Right cardiac atrium (tissue), 5 donors: ENCODE measurements around the gene S100A3. TPM values are rescaled to one million over a fixed set of nuclear protein-coding genes. Genes with fewer than 3 reads are reported as not detected.

Experiments used
- ATAC-seq, 2 donors: fragments of 200-7000 bp; cut with Tn5 transposase; one replicate each; pipeline versions ENCODE4 v1.8.0 to v1.9.1; 2020; ENCODE audit warnings: moderate library complexity in 2 of 2, mild to moderate bottlenecking in 1 of 2
- DNase-seq, 3 donors: peaks; one replicate each; pipeline ENCODE4 v3.0.0-alpha.2; 2020
- H3K27ac ChIP-seq: one replicate; pipeline ENCODE4 v1.5.1; 2013; ENCODE audit warnings: mild to moderate bottlenecking, low read length, control low read depth, moderate library complexity
- H3K27me3 ChIP-seq: one replicate; pipeline ENCODE4 v1.6.1; 2013; ENCODE audit not compliant: control insufficient read depth, insufficient read depth
- H3K4me1 ChIP-seq: one replicate; pipeline ENCODE4 v1.6.1; 2013; ENCODE audit warnings: low read length; ENCODE audit not compliant: control insufficient read depth, insufficient read depth
- H3K4me3 ChIP-seq: one replicate; pipeline ENCODE4 v1.5.1; 2013; ENCODE audit warnings: low read length, control low read depth
- H3K9me3 ChIP-seq: one replicate; pipeline ENCODE4 v1.6.1; 2013; ENCODE audit warnings: low read length; ENCODE audit not compliant: control insufficient read depth
- WGBS: extraction: QIAGEN DNeasy Blood & Tissue Kit; methylation state at CpG from one replicate; pipeline ENCODE4 v1.1.7; 2013; 5-methylcytosine and 5-hydroxymethylcytosine counted together
- intact Hi-C, 4 donors: fragments of 100-400 bp; cut with DNase I; formaldehyde crosslinking; loops; one replicate each; pipeline versions ENCODE4 v1.11.0 to v1.14.0; 2022 to 2023
- polyA plus RNA-seq: library from polyadenylated mRNA; stranded (reverse); fragments of 200-250 nt; gene quantifications from one replicate; pipeline ENCODE4 v1.2.3, GENCODE V29; 2013
- total RNA-seq, 4 donors: library from RNA; stranded (reverse); fragmentation: NEBNext Ultra II Directional; extraction: Animal tissue kit (Norgen Biotek cat#: 25700); gene quantifications; one replicate each; pipeline ENCODE4 v1.2.1, GENCODE V29; 2021
- donor health status: healthy with polysubstance abuse.
- donor health status: DM: no; HTN: yes; CAD: no.
- donor health status: DM: no; HTN: no; CAD: no.
- donor health status: DM: no; HTN: yes; CAD: no; lungs with severe emphysema.
- donor health status: DM: yes; HTN: yes; CAD: no.

The S100A3 gene
- total and polyA plus RNA-seq, 5 donors, result 0.54 to 2.0 (median 1.3) TPM

DNA sequence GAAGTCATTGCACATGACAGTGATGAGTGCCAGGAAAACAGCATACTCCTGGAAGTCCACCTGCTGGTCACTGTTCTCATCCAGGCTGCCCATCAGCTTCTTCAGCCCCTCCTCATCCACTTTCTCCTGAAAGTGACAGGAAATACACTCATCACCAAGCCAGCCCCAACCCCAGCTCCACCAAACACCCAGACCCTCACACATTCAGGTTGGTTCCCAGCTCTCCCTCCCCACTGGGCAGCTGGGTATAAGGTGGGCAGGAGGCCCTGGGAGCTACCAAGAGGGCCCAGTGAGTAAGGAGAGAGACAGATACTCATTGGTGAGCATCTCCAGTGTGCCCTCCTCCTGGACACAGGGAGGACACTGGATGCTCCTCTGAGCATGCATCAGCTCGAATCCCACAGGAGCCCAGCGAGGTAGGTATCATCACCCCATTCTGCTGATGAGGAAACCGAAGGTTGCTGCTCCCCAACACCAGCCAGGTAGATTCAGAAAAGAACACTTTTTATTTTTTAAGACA is 12.5 kb upstream of the S100A3 start:
- intact Hi-C loops, result no loop called here
- H3K27ac ChIP-seq, result no peak overlapping the region

DNA sequence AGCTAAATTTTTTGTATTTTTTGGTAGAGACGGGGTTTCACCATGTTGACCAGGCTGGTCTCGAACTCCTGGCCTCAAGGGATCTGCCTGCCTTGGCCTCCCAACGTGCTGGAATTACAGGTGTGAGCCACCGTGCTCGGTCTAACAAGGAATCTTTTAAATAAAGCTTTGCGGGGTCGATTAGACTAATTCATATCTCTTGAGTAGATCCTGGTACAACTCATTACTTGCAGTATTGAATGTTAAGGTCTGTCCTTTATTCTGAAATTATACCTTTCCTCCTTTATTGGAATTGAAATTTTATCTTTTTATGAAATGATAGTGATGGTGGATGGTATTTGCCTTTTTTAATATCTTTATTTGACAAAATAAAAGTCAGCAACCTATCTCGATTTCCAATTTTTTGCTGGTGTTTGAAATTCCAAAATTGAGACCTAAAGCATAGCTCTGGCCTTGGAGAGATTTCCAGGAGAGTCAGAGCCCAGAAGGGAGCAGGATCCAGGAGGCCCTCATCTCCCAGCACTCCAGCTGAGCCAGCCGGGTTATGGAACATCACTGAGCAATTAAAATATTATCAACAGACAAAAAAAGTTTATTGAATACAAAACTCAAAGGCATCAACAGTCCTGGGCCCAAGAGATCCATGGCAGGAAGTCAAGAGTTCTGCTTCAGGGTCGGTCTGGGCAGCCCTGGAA is 11.9 kb upstream of the S100A3 start:
- Histone ChIP-seq H3K4me3 (no peak overlapping the region), H3K27me3 (no peaks in the 10 kb centered on the region), H3K4me1 (peaks cover 5% of the 10 kb centered on the region), H3K27ac (no peak overlapping the region), H3K9me3 (no peaks in the 10 kb centered on the region)
- intact Hi-C loops, result no loop called here
- no peak for ATAC-seq
- WGBS, result 84% methylated on average over 10 of the region's 10 CpGs
- DNase-seq, result no peak

More for the DNA sequence above, 12.5 kb upstream of the S100A3 start:
- ATAC-seq (no peak), DNase-seq (no peak)
- WGBS, result 97% methylated on average over 3 of the region's 3 CpGs
- Histone ChIP-seq H3K4me3 (no peak overlapping the region), H3K4me1 (peaks cover 10% of the 10 kb centered on the region), H3K9me3 (no peaks in the 10 kb centered on the region), H3K27me3 (no peaks in the 10 kb centered on the region)

- DNase-seq (no peak), ATAC-seq (no peak)
- no peaks in the 10 kb centered on the region for H3K9me3 ChIP-seq
- H3K27me3 ChIP-seq, result no peaks in the 10 kb centered on the region
- H3K4me1 ChIP-seq, result no peaks in the 10 kb centered on the region
- H3K4me3 ChIP-seq, result no peak overlapping the region
- H3K27ac ChIP-seq, result no peak overlapping the region
- 72% methylated on average over 2 of the region's 2 CpGs for WGBS
- intact Hi-C loops, result no loop called here
These were observed 11.2 kb upstream of the S100A3 start for GRCh38 chr1:153560241-153560640.

GRCh38 chr1:153557877-153558276 is 8.8 kb upstream of the S100A3 start:
- WGBS, result 92% methylated on average over 3 of the region's 3 CpGs
- H3K9me3 ChIP-seq, result no peaks in the 10 kb centered on the region
- DNase-seq, result no peak
- H3K27ac ChIP-seq, result no peak overlapping the region
- H3K4me3 ChIP-seq, result no peak overlapping the region
- intact Hi-C loops, result no loop called here
- no peak for ATAC-seq
- H3K4me1 ChIP-seq, result peaks cover 4% of the 10 kb centered on the region
- no peaks in the 10 kb centered on the region for H3K27me3 ChIP-seq

DNA sequence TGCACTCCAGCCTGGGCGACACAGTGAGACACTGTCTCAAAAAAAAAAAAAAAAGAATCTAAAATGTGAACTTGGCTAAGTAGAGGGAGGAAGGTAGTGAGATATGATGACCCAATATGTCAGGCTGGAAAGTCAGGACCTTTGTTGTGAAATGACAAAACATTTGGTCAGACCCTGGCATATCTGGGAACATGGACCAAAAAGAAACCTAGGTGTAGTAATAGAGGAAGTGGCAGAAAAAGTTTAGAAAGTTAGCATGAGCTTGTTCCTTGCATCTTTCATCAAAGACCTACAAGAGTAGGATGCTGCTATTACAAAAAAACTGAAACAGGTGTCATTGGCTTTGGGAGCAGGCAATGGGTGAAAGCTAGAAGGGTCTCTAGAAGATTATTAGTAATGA is 7.3 kb upstream of the S100A3 start:
- Histone ChIP-seq H3K27ac (no peak overlapping the region), H3K27me3 (no peaks in the 10 kb centered on the region), H3K9me3 (no peaks in the 10 kb centered on the region), H3K4me1 (peaks cover 4% of the 10 kb centered on the region), H3K4me3 (no peak overlapping the region)
- DNase-seq (no peak), ATAC-seq (no peak)
- intact Hi-C loops, result no loop called here
- WGBS, result 96% methylated on average over 1 of the region's 1 CpG

GRCh38 chr1:153553830-153554541 is 4.9 kb upstream of the S100A3 start:
- peaks cover 14% of the 10 kb centered on the region for H3K4me1 ChIP-seq
- ATAC-seq, result peak in 1 of 2 donors; percentile 42
- peak in 1 of 3 donors; percentile 64 for DNase-seq
- 35% methylated on average over 2 of the region's 2 CpGs for WGBS
- H3K9me3 ChIP-seq, result no peaks in the 10 kb centered on the region
- no peak overlapping the region for H3K4me3 ChIP-seq
- H3K27ac ChIP-seq, result peak overlapping the region; percentile 35
- intact Hi-C loops, result no loop called here
- H3K27me3 ChIP-seq, result no peaks in the 10 kb centered on the region

DNA sequence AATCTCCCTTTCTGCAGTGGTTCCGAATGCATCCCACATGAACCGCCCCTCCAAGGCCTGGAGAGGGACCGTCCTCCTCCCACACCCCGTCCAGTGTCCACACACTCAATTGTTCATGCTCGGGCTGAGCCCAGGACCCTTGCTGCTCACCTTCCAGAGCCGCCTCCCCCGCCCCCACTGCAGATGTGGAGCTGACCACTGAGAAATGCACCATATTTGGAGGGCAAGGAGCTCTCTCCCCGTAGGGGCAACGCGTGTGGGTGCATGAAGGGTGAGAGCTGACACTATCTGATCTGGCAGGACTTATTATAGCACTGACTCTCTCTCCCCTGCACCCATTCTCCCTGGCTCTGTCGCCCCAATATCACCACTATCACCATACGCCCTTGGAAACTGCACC is 4.0 kb upstream of the S100A3 start:
- Histone ChIP-seq H3K4me3 (no peak overlapping the region), H3K27me3 (no peaks in the 10 kb centered on the region), H3K9me3 (no peaks in the 10 kb centered on the region), H3K4me1 (peaks cover 14% of the 10 kb centered on the region), H3K27ac (no peak overlapping the region)
- WGBS, result 90% methylated on average over 12 of the region's 12 CpGs
- ATAC-seq, result no peak
- peak in 1 of 3 donors; percentile 38 for DNase-seq
- intact Hi-C loops, result no loop called here

DNA sequence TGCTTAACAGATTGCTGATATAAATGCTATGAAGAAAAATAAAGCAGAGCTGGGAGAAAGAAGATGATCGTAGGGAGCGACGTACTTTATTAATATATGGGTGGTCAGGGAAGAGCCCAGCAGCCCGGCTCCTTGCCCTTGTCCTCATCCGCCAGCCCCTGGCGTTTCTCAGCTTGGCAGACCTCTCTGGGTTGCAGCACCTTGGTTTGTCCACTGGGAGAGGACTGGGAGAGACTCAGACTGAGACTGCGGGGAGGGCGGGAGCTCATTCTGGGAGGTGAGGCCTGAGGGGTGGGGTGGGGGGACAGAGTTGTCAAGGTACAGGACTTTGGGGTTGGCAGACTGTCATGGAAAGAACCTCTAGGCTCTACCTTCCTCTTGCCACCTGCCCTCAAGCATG is 3.3 kb upstream of the S100A3 start:
- DNase-seq (peak in 1 of 3 donors; percentile 40), ATAC-seq (no peak)
- peaks cover 14% of the 10 kb centered on the region for H3K4me1 ChIP-seq
- WGBS, result 93% methylated on average over 8 of the region's 8 CpGs
- H3K27ac ChIP-seq, result no peak overlapping the region
- H3K4me3 ChIP-seq, result no peak overlapping the region
- no peaks in the 10 kb centered on the region for H3K9me3 ChIP-seq
- intact Hi-C loops, result no loop called here
- H3K27me3 ChIP-seq, result no peaks in the 10 kb centered on the region

GRCh38 chr1:153550827-153551500 is 1.9 kb upstream of the S100A3 start:
- Histone ChIP-seq H3K27ac (no peak overlapping the region), H3K4me3 (no peak overlapping the region), H3K9me3 (no peaks in the 10 kb centered on the region), H3K4me1 (peaks cover 14% of the 10 kb centered on the region), H3K27me3 (no peaks in the 10 kb centered on the region)
- intact Hi-C loops, result no loop called here
- WGBS, result 84% methylated on average over 10 of the region's 10 CpGs
- peak in 1 of 3 donors; percentile 60 for DNase-seq
- no peak for ATAC-seq

GRCh38 chr1:153550398-153550758 is 1.3 kb upstream of the S100A3 start:
- H3K27me3 ChIP-seq, result no peaks in the 10 kb centered on the region
- no peak overlapping the region for H3K4me3 ChIP-seq
- no peak overlapping the region for H3K27ac ChIP-seq
- ATAC-seq, result no peak
- DNase-seq, result no peak
- 73% methylated on average over 4 of the region's 4 CpGs for WGBS
- no peaks in the 10 kb centered on the region for H3K9me3 ChIP-seq
- intact Hi-C loops, result no loop called here
- H3K4me1 ChIP-seq, result peaks cover 14% of the 10 kb centered on the region
